Heart right ventricle (tissue), 16 donors: ENCODE data around the gene WNT5A. TPM values are rescaled to one million over a fixed set of nuclear protein-coding genes. Genes with fewer than 3 reads are reported as not detected.
"Not testable (repeated sequence)": the region's sequence is repeated elsewhere in the genome, so short reads cannot be mapped to it uniquely, and the experiment has no call there.

ENCODE experiments used
- ATAC-seq, 8 donors: fragments of 200-7000 bp; cut with Tn5 transposase; one replicate each; pipeline ENCODE4 v1.9.1; 2020; ENCODE audit warnings: mild to moderate bottlenecking in 8 of 8, moderate library complexity in 8 of 8, moderate number of reproducible peaks in 1 of 8
- DNase-seq, 2 donors: peaks; one replicate each; pipeline ENCODE4 v3.0.0-alpha.2; 2020
- H3K27ac ChIP-seq, 10 donors: fragments of 200-600 bp; sonication (generic) in 2 of 10; one replicate each; pipeline versions ENCODE4 v1.5.0 to v1.8.0; 2020 to 2022; ENCODE audit warnings: mild to moderate bottlenecking in 3 of 10
- H3K27me3 ChIP-seq, 7 donors: fragments of 200-600 bp; one replicate each; pipeline ENCODE4 v1.8.0; 2021 to 2022; ENCODE audit warnings: mild to moderate bottlenecking in 2 of 7
- H3K36me3 ChIP-seq, 9 donors: fragments of 200-600 bp; sonication (generic) in 1 of 9; one replicate each; pipeline versions ENCODE4 v1.5.0 to v1.8.0; 2020 to 2022; ENCODE audit warnings: mild to moderate bottlenecking in 2 of 9
- H3K4me1 ChIP-seq, 9 donors: fragments of 200-600 bp; sonication (generic) in 1 of 9; one replicate each; pipeline versions ENCODE4 v1.5.0 to v1.8.0; 2020 to 2022; ENCODE audit warnings: mild to moderate bottlenecking in 4 of 9
- H3K4me3 ChIP-seq, 10 donors: fragments of 200-600 bp; sonication (generic) in 2 of 10; one replicate each; pipeline versions ENCODE4 v1.5.0 to v1.8.0; 2020 to 2022; ENCODE audit warnings: mild to moderate bottlenecking in 7 of 10, moderate library complexity in 2 of 10
- H3K9me3 ChIP-seq, 11 donors: fragments of 200-600 bp in 10 of 11; sonication (generic) in 2 of 11; one replicate each; pipeline versions ENCODE4 v1.5.0 to v1.8.0; 2013 to 2022; ENCODE audit warnings: mild to moderate bottlenecking in 2 of 11, control low read depth in 1 of 11, moderate library complexity in 1 of 11
- WGBS, 2 donors: extraction: QIAGEN DNeasy Blood & Tissue Kit; methylation state at CpG; one replicate each; pipeline ENCODE4 v1.1.7; 2013; ENCODE audit warnings: inconsistent platforms in 1 of 2; 5-methylcytosine and 5-hydroxymethylcytosine counted together
- intact Hi-C, 10 donors: fragments of 100-400 bp; cut with DNase I; formaldehyde crosslinking; loops; one replicate each; pipeline versions ENCODE4 v1.11.1 to v1.14.2; 2022
- polyA plus RNA-seq, 2 donors: library from polyadenylated mRNA; stranded (reverse); fragments of 200-250 nt; gene quantifications; one replicate each; pipeline ENCODE4 v1.2.3, GENCODE V29; 2013
- total RNA-seq, 10 donors: library from RNA; stranded (reverse); fragmentation: NEBNext Ultra II Directional in 3 of 10; extraction: Animal tissue kit (Norgen Biotek cat#: 25700) in 3 of 10; gene quantifications; one replicate each; pipeline versions ENCODE4 v1.2.1 to v1.2.4, GENCODE V29; 2021 to 2023
- TF ChIP-seq, protein P1 (sequence below), 9 donors: fragments of 200-600 bp; sonication (generic) in 2 of 9; IDR thresholded peaks; one replicate each; pipeline versions ENCODE4 v1.5.0 to v1.8.0; 2021 to 2022; ENCODE audit warnings: antibody characterized with exemption in 9 of 9, mild to moderate bottlenecking in 5 of 9, moderate library complexity in 1 of 9
- donor health status: Arrhythmogenic right ventricular cardiomyopathy.
- donor health status: ischemic (EF 13 %, LVEDD 7.1; RV severe dilation, severe dysfunction).
- donor health status: healthy with polysubstance abuse.
- donor health status: DM: no; HTN: yes; CAD: no.
- donor health status: DM: no; HTN: no; CAD: no.
- donor health status: ischemic (EF 25% LVEDD 6.9; RV normal size, moderate dysfunction).
- donor health status: ischemic (EF 25% LVEDD 5.7; RV mildly dilated, moderate dysfunction).
- donor health status: healthy.
- donor health status: DM: yes; HTN: yes; CAD: no.
- donor health status: Ischemic cardiomyopathy.
- donor health status: ischemic (EF 35%, LVEDD 5.7; RV mildly dilated, moderate dysfunction).
- donor health status: nonischemic (EF 11% LVEDD 7.7; RV severe dilation, severe dysfunction).
- donor health status: DM: yes; HTN: yes; CAD: no.
- donor health status: PGD.
- donor health status: ischemic (EF 29% LVEDD 5.4; RV normal size, mild dysfunction).
- donor health status: nonischemic (EF 23%, LVEDD 6.1; RV moderate dilation, normal function).

WNT5A gene
- total and polyA plus RNA-seq, 12 donors, result 0.33 to 5.9 (median 3.2) TPM

DNA sequence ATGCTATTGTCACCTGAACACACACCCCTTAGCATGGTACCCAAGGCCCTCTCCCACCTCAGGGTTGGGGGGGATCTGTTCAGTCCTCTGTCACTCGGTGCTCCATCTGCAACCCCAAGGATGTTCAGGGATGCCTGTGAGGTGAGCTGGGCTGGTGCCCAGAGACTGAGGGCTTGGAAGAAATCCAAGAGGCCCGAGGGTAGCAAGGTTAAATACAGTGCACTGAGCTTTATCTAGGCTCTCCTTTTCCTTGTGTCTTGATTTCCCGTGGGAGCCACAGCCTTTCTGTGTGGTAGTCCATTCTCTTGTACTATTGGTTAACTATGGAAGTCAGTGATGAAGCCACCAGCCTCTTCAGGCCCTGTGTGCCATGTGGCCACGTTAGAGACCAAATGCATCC, 18.7 kb upstream of the WNT5A start:
- Histone ChIP-seq H3K9me3 (no peaks in the 10 kb centered on the region), H3K36me3 (no peaks in the 10 kb centered on the region), H3K4me1 (no peaks in the 10 kb centered on the region), H3K27ac (no peak overlapping the region), H3K27me3 (peaks cover 0 to 24% (median 0%) of the 10 kb centered on the region in 7 donors), H3K4me3 (no peak overlapping the region)
- WGBS, 2 donors, result 39 to 46% methylated on average over 4 of the region's 4 CpGs
- TF ChIP-seq, protein P1, sequence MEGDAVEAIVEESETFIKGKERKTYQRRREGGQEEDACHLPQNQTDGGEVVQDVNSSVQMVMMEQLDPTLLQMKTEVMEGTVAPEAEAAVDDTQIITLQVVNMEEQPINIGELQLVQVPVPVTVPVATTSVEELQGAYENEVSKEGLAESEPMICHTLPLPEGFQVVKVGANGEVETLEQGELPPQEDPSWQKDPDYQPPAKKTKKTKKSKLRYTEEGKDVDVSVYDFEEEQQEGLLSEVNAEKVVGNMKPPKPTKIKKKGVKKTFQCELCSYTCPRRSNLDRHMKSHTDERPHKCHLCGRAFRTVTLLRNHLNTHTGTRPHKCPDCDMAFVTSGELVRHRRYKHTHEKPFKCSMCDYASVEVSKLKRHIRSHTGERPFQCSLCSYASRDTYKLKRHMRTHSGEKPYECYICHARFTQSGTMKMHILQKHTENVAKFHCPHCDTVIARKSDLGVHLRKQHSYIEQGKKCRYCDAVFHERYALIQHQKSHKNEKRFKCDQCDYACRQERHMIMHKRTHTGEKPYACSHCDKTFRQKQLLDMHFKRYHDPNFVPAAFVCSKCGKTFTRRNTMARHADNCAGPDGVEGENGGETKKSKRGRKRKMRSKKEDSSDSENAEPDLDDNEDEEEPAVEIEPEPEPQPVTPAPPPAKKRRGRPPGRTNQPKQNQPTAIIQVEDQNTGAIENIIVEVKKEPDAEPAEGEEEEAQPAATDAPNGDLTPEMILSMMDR (IDR thresholded peaks at IDR 0.05), result no peak
- ATAC-seq (peak in 1 of 8 donors; percentile 28), DNase-seq (no peak)
- intact Hi-C loops, result loop anchor here in 1 of 10 donors (10.0 kb wide), 1 partner anchor 219 kb away; no protein-coding TSS in a partner anchor

DNA sequence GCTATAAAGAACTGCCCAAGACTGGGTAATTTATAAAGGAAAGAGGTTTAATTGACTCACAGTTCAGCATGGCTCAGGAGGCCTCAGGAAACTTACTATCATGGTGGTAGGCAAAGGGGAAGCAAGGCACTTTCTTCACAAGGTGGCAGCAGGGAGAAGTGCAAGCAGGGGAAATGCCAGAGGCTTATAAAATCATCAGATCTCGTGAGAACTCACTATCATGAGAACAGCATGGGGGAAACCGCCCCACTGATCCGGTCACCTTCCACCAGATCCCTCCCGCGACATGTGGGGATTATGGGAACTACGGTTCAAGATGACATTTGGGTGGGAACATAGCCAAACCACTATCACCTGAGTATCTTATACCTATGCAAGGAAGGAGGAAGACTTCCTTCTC, 18.0 kb upstream of the WNT5A start:
- not testable (repeated sequence) for ATAC-seq, H3K4me1 ChIP-seq, H3K36me3 ChIP-seq, H3K4me3 ChIP-seq, H3K27ac ChIP-seq, DNase-seq, H3K9me3 ChIP-seq
- intact Hi-C loops, result loop anchor here in 1 of 10 donors (10.0 kb wide), 1 partner anchor 220 kb away; no protein-coding TSS in a partner anchor
- peaks cover 0 to 22% (median 0%) of the 10 kb centered on the region in 7 donors for H3K27me3 ChIP-seq
- TF ChIP-seq, protein P1 (IDR thresholded peaks at IDR 0.05), result peak in 7 of 9 donors; percentile 14 to 50 (median 35)
- WGBS, 2 donors, result 51 to 56% methylated on average over 6 of the region's 6 CpGs

DNA sequence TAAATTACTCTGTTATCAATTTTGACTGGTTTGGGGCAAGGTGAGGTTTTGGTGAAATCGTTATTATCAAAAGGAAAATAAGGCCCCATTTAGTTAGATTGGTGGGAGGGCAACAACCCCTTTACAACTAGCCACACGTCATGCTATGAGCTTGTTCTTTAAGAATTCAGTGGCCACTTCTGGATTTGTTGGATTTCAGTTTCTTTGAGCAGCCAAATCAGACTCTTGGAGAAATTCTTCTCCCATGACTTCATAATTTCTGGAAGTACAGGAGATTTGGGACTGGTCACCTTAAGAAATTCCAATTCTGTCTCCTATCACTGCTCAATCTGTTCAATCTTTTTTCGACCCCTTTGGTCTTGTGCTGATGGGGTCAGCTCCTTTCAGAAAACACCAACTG, 14.8 kb upstream of the WNT5A start:
- no peak overlapping the region for H3K4me3 ChIP-seq
- no peaks in the 10 kb centered on the region for H3K9me3 ChIP-seq
- TF ChIP-seq, protein P1 (IDR thresholded peaks at IDR 0.05), result no peak
- 77 to 80% methylated on average over 3 of the region's 3 CpGs for WGBS, 2 donors
- peaks cover 0 to 26% (median 0%) of the 10 kb centered on the region in 7 donors for H3K27me3 ChIP-seq
- no peaks in the 10 kb centered on the region for H3K4me1 ChIP-seq
- intact Hi-C loops, result loop anchor here in 1 of 10 donors (10.0 kb wide), 1 partner anchor 223 kb away; no protein-coding TSS in a partner anchor
- DNase-seq (no peak), ATAC-seq (no peak)
- no peak overlapping the region for H3K27ac ChIP-seq
- no peaks in the 10 kb centered on the region for H3K36me3 ChIP-seq

DNA sequence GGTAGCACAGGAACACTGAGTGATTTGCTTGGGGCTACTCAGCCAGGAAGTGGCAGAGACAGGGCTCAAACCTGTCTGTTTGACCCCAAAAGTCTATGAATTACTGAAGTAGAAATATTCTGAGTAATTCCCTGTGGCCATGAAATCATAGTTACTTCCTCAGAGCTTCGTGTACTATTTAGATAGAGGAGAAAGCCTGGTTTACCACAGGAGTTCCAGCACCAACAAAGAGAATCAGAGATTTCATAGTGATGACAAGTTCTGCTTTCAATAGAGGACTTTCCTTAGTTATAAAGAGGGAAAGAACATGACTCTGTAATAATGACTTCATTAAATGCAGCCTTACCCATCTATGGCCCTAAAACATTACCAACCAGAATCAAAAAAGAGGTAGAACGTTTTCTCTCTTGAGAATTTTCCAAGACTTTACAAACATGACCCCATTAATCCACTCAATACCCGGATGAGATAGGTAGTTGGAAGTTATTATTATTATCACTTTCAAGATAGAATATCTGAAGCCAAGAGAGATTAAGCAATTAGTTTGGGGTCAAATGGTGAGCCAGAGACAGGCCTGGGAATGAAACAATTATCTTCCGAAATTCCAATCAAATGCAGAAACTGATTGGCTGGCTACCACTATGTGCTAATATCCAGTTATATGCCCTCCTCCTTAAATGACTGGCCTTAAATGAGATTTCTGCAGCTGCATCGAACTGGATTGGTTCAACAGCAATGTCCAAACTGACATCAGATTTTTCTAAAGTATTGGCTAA, 13.6 kb upstream of the WNT5A start:
- DNase-seq (no peak), ATAC-seq (no peak)
- no peaks in the 10 kb centered on the region for H3K36me3 ChIP-seq
- no peaks in the 10 kb centered on the region for H3K9me3 ChIP-seq
- intact Hi-C loops, result loop anchor here in 1 of 10 donors (10.0 kb wide), 1 partner anchor 224 kb away; no protein-coding TSS in a partner anchor
- no peak overlapping the region for H3K27ac ChIP-seq
- no peak overlapping the region for H3K4me3 ChIP-seq
- 44 to 61% methylated on average over 5 of the region's 5 CpGs for WGBS, 2 donors
- peaks cover 0 to 26% (median 0%) of the 10 kb centered on the region in 7 donors for H3K27me3 ChIP-seq
- TF ChIP-seq, protein P1 (IDR thresholded peaks at IDR 0.05), result no peak
- H3K4me1 ChIP-seq, result no peaks in the 10 kb centered on the region
